OCI-LY3 (cell line): ENCODE measurements around the gene ZRANB1.

Experiments used
- H2AFZ ChIP-seq: fragments of 200-600, 300-600 bp; shearing (Covaris generic); 2 replicates; pipeline ENCODE4 v1.6.0; 2014; ENCODE audit warnings: antibody characterized with exemption, low read depth, low read length
- H3K27ac ChIP-seq: fragments of 200-600, 300-600 bp; sonication (generic); 2 replicates; pipeline ENCODE4 v1.5.1; 2014; ENCODE audit warnings: mild to moderate bottlenecking, low read length, moderate library complexity, mixed read lengths
- H3K27me3 ChIP-seq: fragments of 200-600, 300-600 bp; sonication (generic); 2 replicates; pipeline ENCODE4 v1.6.1; 2014; ENCODE audit warnings: low read depth, low read length, mixed read lengths
- H3K36me3 ChIP-seq: fragments of 200-600, 300-600 bp; sonication (generic); replicated peaks from 2 replicates; pipeline ENCODE3; 2014; ENCODE audit warnings: low read depth, low read length, mixed read lengths
- H3K4me1 ChIP-seq: fragments of 300-600, 200-600 bp; sonication (generic); 2 replicates; pipeline ENCODE4 v1.6.1; 2014; ENCODE audit warnings: low read length, mixed read lengths
- H3K4me2 ChIP-seq: fragments of 200-600, 300-600 bp; sonication (generic); 2 replicates; pipeline ENCODE4 v1.6.1; 2014; ENCODE audit warnings: low read length, mixed read lengths
- H3K4me3 ChIP-seq: fragments of 300-600, 200-600 bp; sonication (generic); 2 replicates; pipeline ENCODE4 v1.5.1; 2014; ENCODE audit warnings: antibody characterized with exemption, mild to moderate bottlenecking, low read length, moderate library complexity
- H3K79me2 ChIP-seq: fragments of 300-600, 200-600 bp; shearing (Covaris generic); 2 replicates; pipeline ENCODE4 v1.6.1; 2014; ENCODE audit warnings: mild to moderate bottlenecking, low read length, mixed read lengths
- H3K9ac ChIP-seq: fragments of 300-600, 200-600 bp; shearing (Covaris generic); 2 replicates; pipeline ENCODE4 v1.6.0; 2014; ENCODE audit warnings: mild to moderate bottlenecking, low read length, moderate library complexity
- H3K9me3 ChIP-seq: fragments of 200-600, 300-600 bp; shearing (Covaris generic); 2 replicates; pipeline ENCODE4 v1.6.1; 2014; ENCODE audit warnings: low read length, mixed read lengths; ENCODE audit not compliant: insufficient read depth
- H4K20me1 ChIP-seq: fragments of 200-600, 300-600 bp; sonication (generic); 2 replicates; pipeline ENCODE4 v1.6.1; 2016; ENCODE audit warnings: low read length, mixed read lengths; ENCODE audit not compliant: insufficient read depth
- EZH2phosphoT487 ChIP-seq: fragments of 200-600 bp; shearing (Covaris generic); IDR thresholded peaks from 2 replicates; pipeline ENCODE4 v1.6.1; 2018; ENCODE audit warnings: antibody characterized with exemption, mixed run types, low read depth
- TF ChIP-seq, protein P1 (sequence below): fragments of 200-600, 300-600 bp; sonication (generic); IDR thresholded peaks from 2 replicates; pipeline ENCODE4 v1.5.1; 2014; ENCODE audit warnings: antibody characterized with exemption, low read length, low read depth

The ZRANB1 gene

DNA sequence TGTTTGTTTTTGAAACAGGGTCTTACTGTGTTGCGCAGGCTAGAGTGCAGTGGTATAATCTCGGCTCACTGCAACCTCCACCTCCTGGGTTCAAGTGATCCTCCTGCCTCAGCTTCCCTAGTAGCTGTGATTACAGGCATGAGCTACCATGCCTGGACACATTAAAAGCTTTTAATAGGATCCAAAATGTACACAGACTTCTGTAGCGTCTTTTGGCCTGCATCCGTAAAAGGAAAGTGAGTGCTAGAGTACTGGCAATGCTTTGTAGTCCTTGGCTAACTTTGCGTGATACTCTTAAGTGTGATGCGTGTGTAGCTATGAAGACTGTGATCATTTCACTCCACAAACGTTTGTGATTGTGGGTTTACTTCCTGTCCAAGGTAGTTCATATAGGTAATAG lies 13.3 kb downstream of the ZRANB1 start:
- Histone ChIP-seq H3K27ac (no peak overlapping the region), H4K20me1 (peaks cover 32% of the 10 kb centered on the region), H3K4me1 (no peaks in the 10 kb centered on the region), H2AFZ (no peak overlapping the region), H3K4me3 (no peak overlapping the region), H3K9me3 (no peaks in the 10 kb centered on the region), H3K9ac (no peak overlapping the region), H3K79me2 (peaks cover 60% of the 10 kb centered on the region), H3K36me3 (no peaks in the 10 kb centered on the region), H3K4me2 (no peak overlapping the region), H3K27me3 (no peaks in the 10 kb centered on the region)
- TF ChIP-seq, protein P1, sequence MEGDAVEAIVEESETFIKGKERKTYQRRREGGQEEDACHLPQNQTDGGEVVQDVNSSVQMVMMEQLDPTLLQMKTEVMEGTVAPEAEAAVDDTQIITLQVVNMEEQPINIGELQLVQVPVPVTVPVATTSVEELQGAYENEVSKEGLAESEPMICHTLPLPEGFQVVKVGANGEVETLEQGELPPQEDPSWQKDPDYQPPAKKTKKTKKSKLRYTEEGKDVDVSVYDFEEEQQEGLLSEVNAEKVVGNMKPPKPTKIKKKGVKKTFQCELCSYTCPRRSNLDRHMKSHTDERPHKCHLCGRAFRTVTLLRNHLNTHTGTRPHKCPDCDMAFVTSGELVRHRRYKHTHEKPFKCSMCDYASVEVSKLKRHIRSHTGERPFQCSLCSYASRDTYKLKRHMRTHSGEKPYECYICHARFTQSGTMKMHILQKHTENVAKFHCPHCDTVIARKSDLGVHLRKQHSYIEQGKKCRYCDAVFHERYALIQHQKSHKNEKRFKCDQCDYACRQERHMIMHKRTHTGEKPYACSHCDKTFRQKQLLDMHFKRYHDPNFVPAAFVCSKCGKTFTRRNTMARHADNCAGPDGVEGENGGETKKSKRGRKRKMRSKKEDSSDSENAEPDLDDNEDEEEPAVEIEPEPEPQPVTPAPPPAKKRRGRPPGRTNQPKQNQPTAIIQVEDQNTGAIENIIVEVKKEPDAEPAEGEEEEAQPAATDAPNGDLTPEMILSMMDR = no peak
- no peak for TF ChIP-seq EZH2phosphoT487

DNA sequence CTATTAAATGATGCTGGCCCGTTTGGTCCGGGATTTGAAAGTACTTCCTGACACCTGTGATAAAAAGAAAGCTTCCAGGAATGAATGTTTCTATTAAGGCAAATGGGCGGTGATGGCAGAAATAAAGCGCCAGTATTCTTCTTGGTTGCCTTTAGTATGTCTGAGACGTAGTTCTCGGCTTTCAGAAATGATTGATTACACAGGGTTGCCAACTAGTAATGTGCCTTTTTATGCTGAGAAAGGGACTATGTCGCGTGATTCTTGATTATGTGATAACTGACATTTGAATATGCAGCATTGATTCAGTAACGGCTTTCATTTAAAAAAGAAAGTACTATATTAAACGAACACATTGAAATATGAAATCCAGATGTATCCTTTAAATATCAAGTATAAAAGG lies 13.9 kb downstream of the ZRANB1 start:
- no peaks in the 10 kb centered on the region for H3K9me3 ChIP-seq
- no peaks in the 10 kb centered on the region for H3K36me3 ChIP-seq
- H4K20me1 ChIP-seq = peaks cover 32% of the 10 kb centered on the region
- H3K27me3 ChIP-seq = no peaks in the 10 kb centered on the region
- TF ChIP-seq, protein P1 = no peak
- TF ChIP-seq EZH2phosphoT487 = no peak
- no peak overlapping the region for H3K4me2 ChIP-seq
- no peak overlapping the region for H3K4me3 ChIP-seq
- no peak overlapping the region for H2AFZ ChIP-seq
- H3K9ac ChIP-seq = no peak overlapping the region
- no peaks in the 10 kb centered on the region for H3K4me1 ChIP-seq
- peaks cover 54% of the 10 kb centered on the region for H3K79me2 ChIP-seq
- no peak overlapping the region for H3K27ac ChIP-seq

DNA sequence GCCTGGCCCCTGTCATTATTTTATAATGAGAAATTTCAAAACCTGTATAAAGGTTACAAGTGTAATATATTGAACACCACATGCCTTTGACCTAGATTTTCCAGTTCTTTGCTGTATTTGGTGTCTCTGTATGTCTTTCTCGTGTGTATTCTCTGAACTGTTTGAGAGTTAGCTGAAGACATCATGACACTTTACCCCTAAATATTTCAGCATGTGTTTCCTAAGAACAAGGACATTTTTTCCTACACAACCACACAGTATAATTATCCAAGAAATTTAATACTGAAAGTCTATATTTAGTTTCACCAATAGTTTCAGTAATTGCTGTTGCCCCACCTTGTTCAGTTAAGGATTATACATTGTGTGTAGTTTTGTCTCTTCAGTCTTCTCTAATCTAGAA lies 14.8 kb downstream of the ZRANB1 start:
- H3K4me1 ChIP-seq = no peaks in the 10 kb centered on the region
- no peaks in the 10 kb centered on the region for H3K27me3 ChIP-seq
- H3K36me3 ChIP-seq = no peaks in the 10 kb centered on the region
- no peaks in the 10 kb centered on the region for H3K9me3 ChIP-seq
- peaks cover 57% of the 10 kb centered on the region for H3K79me2 ChIP-seq
- peaks cover 36% of the 10 kb centered on the region for H4K20me1 ChIP-seq
- H3K4me2 ChIP-seq = no peak overlapping the region
- no peak overlapping the region for H2AFZ ChIP-seq
- H3K9ac ChIP-seq = no peak overlapping the region
- no peak overlapping the region for H3K4me3 ChIP-seq
- H3K27ac ChIP-seq = no peak overlapping the region
- TF ChIP-seq, protein P1 = no peak
- no peak for TF ChIP-seq EZH2phosphoT487

DNA sequence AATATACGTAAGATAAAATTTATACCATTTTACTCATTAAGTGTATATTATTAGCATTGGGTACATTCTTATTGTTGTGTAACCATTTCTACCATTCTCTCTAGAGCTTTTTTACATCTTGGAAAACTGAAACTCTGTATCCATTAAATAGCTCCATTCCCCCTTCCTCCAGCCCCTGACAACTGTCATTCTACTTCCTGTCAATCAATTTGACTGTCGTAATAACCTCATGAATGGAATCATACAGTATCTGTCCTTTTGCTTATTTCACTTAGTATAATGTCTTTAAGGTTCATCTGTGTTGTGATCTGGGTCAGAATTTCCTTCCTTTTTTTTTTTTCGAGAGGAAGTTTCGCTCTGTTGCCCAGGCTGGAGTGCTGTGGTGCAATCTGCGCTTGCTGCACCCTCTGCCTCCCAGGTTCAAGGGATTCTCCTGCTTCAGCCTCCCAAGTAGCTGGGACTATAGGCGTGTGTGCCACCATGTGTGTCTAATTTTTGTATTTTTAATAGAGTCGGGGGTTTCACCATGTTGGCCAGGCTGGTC lies 15.6 kb downstream of the ZRANB1 start:
- Histone ChIP-seq H3K4me1 (no peaks in the 10 kb centered on the region), H3K9me3 (no peaks in the 10 kb centered on the region), H3K36me3 (no peaks in the 10 kb centered on the region), H2AFZ (no peak overlapping the region), H3K4me3 (no peak overlapping the region), H3K27me3 (no peaks in the 10 kb centered on the region), H3K27ac (no peak overlapping the region), H3K9ac (no peak overlapping the region), H3K4me2 (no peak overlapping the region), H3K79me2 (peaks cover 57% of the 10 kb centered on the region), H4K20me1 (peaks cover 41% of the 10 kb centered on the region)
- no peak for TF ChIP-seq EZH2phosphoT487
- TF ChIP-seq, protein P1 = no peak
